ENCODE results near the gene CDH1.

DNA sequence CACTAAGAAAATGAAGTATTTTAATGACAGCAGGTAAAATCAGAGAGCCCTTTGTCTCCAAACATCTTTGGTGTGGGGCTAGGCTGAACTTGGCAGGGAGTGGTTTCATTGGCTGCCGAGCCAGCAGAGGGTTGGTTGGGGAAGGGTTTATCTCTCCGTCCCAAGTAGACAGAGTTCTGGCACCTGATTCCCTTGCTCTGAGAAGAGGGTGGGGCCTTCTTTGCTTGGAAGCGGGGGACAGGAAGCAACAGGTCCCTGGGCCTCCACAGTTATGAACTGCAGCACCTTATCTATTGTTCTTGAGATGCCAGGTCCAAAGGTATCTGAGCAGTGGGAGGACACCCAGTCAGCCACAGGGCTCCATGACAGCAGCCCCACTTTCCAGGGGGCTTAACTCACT, 12.3 kb upstream of the CDH1 start:
- no peak for TF ChIP-seq POLR2A (IDR thresholded peaks at IDR 0.05; ENCODE audit: low read length)
- no peak for TF ChIP-seq GATA1 (IDR thresholded peaks at IDR 0.05; ENCODE audit: low read depth, low read length)

All from erythroblast (primary cell).